Measurements from ENCODE around the gene OLIG1. TPM values are rescaled to one million over a fixed set of nuclear protein-coding genes. Genes with fewer than 3 reads are reported as not detected.

Gene OLIG1
- total RNA-seq, 4 donors from 2014 or later: not detected

DNA sequence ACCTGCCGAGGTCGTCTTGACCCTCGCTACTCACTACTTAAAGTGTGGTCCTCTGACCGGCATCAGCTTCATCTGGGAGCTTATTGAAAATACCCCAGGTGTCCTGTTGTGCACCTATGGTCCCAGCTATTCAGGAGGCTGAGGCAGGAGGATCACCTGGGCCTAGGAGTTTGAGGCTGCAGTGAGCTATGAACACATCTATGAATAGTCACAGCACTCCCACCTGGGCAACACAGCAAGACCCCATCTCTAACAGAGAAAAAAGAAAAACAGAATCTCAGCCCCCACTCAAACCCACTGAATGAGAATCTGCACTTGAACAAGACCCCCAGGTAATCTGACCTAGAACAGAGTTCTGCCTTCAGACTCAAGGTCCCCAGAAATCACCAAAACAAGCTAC, 8.7 kb upstream of the OLIG1 start:
- TF ChIP-seq, protein P1, sequence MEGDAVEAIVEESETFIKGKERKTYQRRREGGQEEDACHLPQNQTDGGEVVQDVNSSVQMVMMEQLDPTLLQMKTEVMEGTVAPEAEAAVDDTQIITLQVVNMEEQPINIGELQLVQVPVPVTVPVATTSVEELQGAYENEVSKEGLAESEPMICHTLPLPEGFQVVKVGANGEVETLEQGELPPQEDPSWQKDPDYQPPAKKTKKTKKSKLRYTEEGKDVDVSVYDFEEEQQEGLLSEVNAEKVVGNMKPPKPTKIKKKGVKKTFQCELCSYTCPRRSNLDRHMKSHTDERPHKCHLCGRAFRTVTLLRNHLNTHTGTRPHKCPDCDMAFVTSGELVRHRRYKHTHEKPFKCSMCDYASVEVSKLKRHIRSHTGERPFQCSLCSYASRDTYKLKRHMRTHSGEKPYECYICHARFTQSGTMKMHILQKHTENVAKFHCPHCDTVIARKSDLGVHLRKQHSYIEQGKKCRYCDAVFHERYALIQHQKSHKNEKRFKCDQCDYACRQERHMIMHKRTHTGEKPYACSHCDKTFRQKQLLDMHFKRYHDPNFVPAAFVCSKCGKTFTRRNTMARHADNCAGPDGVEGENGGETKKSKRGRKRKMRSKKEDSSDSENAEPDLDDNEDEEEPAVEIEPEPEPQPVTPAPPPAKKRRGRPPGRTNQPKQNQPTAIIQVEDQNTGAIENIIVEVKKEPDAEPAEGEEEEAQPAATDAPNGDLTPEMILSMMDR (IDR thresholded peaks at IDR 0.05; ENCODE audit: low read depth): no peak

DNA sequence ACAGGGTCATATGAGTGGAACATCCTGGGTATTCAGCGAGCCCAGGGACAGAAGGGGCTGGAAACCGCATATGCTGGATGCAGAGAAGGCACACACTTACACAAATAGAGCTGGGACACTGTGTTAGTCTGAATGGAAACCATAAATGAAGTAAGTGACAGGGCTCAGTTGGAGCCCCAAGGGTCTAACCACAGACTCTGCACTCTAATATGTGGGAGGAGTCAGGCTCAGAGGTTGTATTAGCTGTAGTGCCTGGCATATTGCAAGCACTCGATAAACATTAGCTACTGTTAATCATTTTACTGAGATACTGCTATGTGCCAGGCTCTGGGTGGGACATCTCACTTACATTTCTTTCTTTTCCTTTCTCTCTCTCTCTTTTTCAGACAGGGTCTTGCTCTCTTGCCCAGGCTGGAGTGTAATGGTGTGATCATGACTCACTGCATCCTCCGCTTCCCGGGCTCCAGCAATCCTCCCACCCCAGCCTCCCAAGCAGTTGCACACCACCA, 6.5 kb upstream of the OLIG1 start:
- TF ChIP-seq, protein P1 (IDR thresholded peaks at IDR 0.05; ENCODE audit: low read depth): no peak

DNA sequence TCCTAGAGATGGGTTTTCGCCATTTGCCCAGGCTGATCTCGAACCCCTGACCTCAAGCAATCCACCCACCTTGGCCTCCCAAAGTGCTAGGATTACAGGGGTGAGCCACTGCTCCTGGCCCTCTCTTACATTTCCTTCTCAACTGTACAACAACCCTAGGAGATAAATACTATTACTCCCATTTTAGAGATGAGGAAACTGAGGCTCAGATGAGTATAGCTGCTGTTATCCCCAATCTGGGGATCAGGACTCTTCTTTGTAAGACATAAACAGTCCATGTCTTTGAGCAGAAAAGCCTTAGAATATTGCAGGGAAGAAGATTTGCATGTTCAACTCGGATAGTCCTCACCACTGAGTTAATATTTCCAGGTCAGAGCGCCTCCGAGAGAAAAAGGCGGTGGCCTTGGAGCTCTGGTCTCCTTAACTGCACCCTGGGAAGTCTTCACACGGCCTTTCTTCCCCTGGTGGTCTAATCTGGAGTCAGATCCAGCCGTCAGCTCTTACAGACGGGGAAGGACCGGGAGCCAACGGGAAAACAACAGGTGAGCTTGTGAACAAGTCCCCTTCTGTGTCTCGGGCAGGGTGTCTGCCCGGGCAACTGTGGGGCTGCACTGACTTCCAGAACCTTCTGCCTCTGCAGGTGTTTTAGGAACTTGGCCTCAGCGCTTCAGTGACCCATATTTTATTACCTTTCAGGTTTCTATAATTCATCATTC, 5.9 kb upstream of the OLIG1 start:
- TF ChIP-seq, protein P1 (IDR thresholded peaks at IDR 0.05; ENCODE audit: low read depth): no peak

DNA sequence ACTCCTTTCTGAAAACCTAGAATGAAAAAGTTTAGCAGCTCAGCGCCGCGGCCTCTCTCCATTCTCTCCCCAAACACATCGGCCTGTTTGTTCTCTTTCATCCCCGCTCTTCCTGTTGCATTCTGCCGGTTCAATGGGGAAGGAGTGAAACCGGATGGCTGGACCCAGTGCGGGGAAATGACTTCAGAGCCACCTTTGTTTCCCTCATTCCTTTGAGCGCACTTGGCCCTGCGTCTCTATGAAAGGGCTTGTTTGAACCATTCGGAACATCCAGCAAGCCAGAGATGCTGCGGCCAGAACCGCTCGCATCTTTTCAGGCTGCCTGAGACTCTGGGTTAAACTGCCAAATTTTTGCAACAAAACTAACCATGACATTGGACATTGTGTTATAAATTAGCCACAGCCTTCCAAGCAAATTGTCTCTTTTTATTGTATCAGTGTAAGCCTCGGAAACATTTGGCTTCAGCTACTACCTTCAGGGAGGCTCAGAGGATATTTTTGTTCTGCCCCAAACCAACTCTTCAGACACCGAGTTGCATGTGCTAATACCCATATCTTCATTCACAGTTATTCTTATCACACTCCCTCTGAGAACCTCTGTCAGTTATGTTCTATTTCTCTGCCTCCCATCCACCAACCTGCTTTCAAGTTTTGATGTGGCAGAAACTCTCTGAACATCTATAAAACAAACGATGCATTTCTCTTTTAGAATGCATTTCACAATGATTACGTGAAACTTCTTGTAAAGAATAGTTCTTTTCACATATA, 5.1 kb upstream of the OLIG1 start:
- TF ChIP-seq, protein P1 (IDR thresholded peaks at IDR 0.05; ENCODE audit: low read depth): no peak

DNA sequence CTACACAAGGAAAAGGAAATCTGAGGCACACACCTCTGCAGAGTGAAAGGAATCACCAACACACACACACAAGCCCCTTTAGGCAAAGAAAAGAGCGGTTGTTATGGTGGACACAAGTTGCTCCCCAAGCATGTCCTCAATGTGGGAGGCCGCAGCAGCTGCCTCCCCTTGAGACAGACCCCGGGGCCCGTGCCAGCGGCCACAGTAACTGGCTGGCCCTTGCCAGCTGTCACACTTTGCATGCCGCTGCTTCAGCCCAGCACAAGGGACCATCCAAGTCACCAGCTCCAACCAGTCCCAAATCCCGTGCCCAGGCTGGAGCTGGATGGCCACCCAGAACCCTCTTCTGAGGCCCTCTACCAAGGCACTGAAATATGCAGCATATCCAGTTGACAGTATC, 2.9 kb upstream of the OLIG1 start:
- TF ChIP-seq, protein P1 (IDR thresholded peaks at IDR 0.05; ENCODE audit: low read depth): no peak

DNA sequence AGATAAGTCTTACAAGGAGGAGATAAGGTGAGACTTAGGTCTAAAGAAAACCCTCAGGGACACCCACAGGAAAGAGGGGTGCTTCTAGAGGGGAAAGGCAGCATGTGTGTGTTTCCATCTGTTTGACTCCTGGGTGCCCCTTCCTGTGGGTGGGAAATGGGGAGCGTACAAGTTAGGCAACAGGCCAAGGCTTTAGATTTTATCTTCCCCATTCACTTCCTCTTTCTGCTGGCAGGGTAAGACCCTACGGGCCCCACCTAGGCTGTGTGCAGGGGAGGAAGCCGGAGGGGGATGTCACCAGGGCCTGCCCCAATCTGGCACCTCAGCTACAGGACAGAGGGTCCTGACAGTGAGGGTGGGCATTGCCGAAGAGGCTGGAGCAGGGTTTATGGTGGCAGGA, 2.5 kb upstream of the OLIG1 start:
- TF ChIP-seq, protein P1 (IDR thresholded peaks at IDR 0.05; ENCODE audit: low read depth): no peak

DNA sequence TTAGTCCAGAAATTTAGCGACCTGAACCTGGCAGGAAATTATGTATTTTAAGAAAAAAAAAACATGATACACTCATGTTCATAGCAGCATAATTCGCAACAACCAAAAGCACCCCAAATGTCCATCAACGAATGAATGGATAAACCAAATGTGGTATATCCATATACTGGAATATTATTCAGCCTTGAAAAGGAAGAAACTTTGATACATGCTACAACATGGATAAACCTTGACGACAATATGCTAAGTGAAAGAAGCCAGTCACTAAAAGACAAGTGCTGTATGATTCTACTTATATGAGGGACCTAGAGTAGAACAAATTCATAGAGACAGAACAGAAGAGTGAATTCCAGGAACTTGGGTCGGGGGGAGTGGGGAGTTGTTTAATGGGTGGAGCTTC, 698 bp upstream of the OLIG1 start:
- TF ChIP-seq, protein P1 (IDR thresholded peaks at IDR 0.05; ENCODE audit: low read depth): no peak
